HEK293T (cell line): Measurements from ENCODE around the gene AXIN1.

ENCODE experiments used
- CTCF ChIA-PET: fragments of 350-600 bp; formaldehyde crosslinking; extraction: SDS; loops from one replicate; lab custom pipeline; 2021; ENCODE audit warnings: antibody characterized with exemption, inconsistent platforms; lab: Yijun Ruan, JAX
- POLR2A ChIA-PET: fragments of 350-600 bp; formaldehyde crosslinking; extraction: SDS; loops from one replicate; lab custom pipeline; 2020; ENCODE audit warnings: antibody characterized with exemption, inconsistent platforms; lab: Yijun Ruan, JAX
- DNase-seq: peaks from one replicate; pipeline ENCODE4 v3.0.0; 2012; ENCODE audit warnings: mixed read lengths; ENCODE audit errors: extremely low spot score
- ARNT ChIP-seq: fragments of 450-650 bp; IDR thresholded peaks from 2 replicates; pipeline ENCODE4 v1.6.1; 2017; ENCODE audit warnings: mild to moderate bottlenecking
- BHLHE40 ChIP-seq: fragments of 450-650 bp; IDR thresholded peaks from 2 replicates; pipeline ENCODE4 v1.6.1; 2016; ENCODE audit warnings: mild to moderate bottlenecking, moderate library complexity, borderline replicate concordance
- CTBP1 ChIP-seq: fragments of 450-650 bp; IDR thresholded peaks from 2 replicates; pipeline ENCODE4 v1.6.1; 2016; ENCODE audit warnings: borderline replicate concordance
- ELF4 ChIP-seq: fragments of 450-650 bp; IDR thresholded peaks from 2 replicates; pipeline ENCODE4 v1.6.1; 2017; ENCODE audit warnings: antibody characterized with exemption
- FOXA1 ChIP-seq: fragments of 450-650 bp; IDR thresholded peaks from 2 replicates; pipeline ENCODE4 v1.6.1; 2016; ENCODE audit warnings: mild to moderate bottlenecking
- FOXK2 ChIP-seq: fragments of 450-650 bp; IDR thresholded peaks from 2 replicates; pipeline ENCODE4 v1.6.1; 2016; ENCODE audit warnings: mild to moderate bottlenecking
- FOXM1 ChIP-seq: fragments of 450-650 bp; IDR thresholded peaks from 2 replicates; pipeline ENCODE4 v1.6.1; 2017; ENCODE audit warnings: mild to moderate bottlenecking, borderline replicate concordance
- HDGF ChIP-seq: fragments of 450-650 bp; IDR thresholded peaks from 2 replicates; pipeline ENCODE4 v1.6.1; 2017; ENCODE audit warnings: antibody characterized with exemption, borderline replicate concordance
- L3MBTL2 ChIP-seq: fragments of 450-650 bp; conservative IDR thresholded peaks from 2 replicates; pipeline ENCODE4 v1.6.1; 2016; ENCODE audit warnings: mild to moderate bottlenecking
- LEF1 ChIP-seq: fragments of 450-650 bp; IDR thresholded peaks from 2 replicates; pipeline ENCODE4 v1.6.1; 2017; ENCODE audit warnings: mild to moderate bottlenecking, borderline replicate concordance
- NFRKB ChIP-seq: fragments of 450-650 bp; IDR thresholded peaks from 2 replicates; pipeline ENCODE4 v1.6.1; 2016; ENCODE audit warnings: mild to moderate bottlenecking, moderate library complexity
- SP1 ChIP-seq: fragments of 450-650 bp; IDR thresholded peaks from 2 replicates; pipeline ENCODE4 v1.6.1; 2017
- SUZ12 ChIP-seq: fragments of 450-650 bp; IDR thresholded peaks from 2 replicates; pipeline ENCODE4 v1.6.1; 2016; ENCODE audit warnings: mild to moderate bottlenecking
- TARDBP ChIP-seq: fragments of 450-650 bp; IDR thresholded peaks from 2 replicates; pipeline ENCODE4 v1.6.1; 2016
- ZNF384 ChIP-seq: fragments of 450-650 bp; IDR thresholded peaks from 2 replicates; pipeline ENCODE4 v1.6.1; 2016
- TF ChIP-seq, protein P1 (sequence below): fragments of 450-650 bp; IDR thresholded peaks from 2 replicates; pipeline ENCODE4 v1.6.1; 2016

AXIN1 gene

GRCh38 chr16:373848-374615 lies 21.5 kb upstream of the AXIN1 start:
- POLR2A ChIA-PET, result no interaction called here
- DNase-seq, result no peak
- CTCF ChIA-PET, result no interaction called here

GRCh38 chr16:373020-373598 lies 20.6 kb upstream of the AXIN1 start:
- DNase-seq, result no peak
- CTCF ChIA-PET, result no interaction called here
- POLR2A ChIA-PET, result no interaction called here
- TF ChIP-seq FOXK2, result no peak
- TF ChIP-seq, protein P1, sequence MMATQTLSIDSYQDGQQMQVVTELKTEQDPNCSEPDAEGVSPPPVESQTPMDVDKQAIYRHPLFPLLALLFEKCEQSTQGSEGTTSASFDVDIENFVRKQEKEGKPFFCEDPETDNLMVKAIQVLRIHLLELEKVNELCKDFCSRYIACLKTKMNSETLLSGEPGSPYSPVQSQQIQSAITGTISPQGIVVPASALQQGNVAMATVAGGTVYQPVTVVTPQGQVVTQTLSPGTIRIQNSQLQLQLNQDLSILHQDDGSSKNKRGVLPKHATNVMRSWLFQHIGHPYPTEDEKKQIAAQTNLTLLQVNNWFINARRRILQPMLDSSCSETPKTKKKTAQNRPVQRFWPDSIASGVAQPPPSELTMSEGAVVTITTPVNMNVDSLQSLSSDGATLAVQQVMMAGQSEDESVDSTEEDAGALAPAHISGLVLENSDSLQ, result no peak
- TF ChIP-seq BHLHE40, result no peak
- no peak for TF ChIP-seq ZNF384
- no peak for TF ChIP-seq TARDBP
- TF ChIP-seq FOXA1, result no peak
- no peak for TF ChIP-seq ELF4
- TF ChIP-seq ARNT, result no peak
- no peak for TF ChIP-seq L3MBTL2
- TF ChIP-seq CTBP1, result no peak
- TF ChIP-seq SP1, result no peak

More at GRCh38 chr16:373848-374615, 21.5 kb upstream of the AXIN1 start:
- TF ChIP-seq SP1, result no peak
- no peak for TF ChIP-seq FOXA1
- TF ChIP-seq NFRKB, result no peak
- no peak for TF ChIP-seq BHLHE40

GRCh38 chr16:372302-372983 lies 19.9 kb upstream of the AXIN1 start:
- ChIA-PET CTCF (no interaction called here), POLR2A (no interaction called here)
- TF ChIP-seq CTBP1, result no peak
- TF ChIP-seq BHLHE40, result no peak
- no peak for TF ChIP-seq ELF4
- no peak for TF ChIP-seq NFRKB
- TF ChIP-seq TARDBP, result no peak
- TF ChIP-seq L3MBTL2, result no peak

DNA sequence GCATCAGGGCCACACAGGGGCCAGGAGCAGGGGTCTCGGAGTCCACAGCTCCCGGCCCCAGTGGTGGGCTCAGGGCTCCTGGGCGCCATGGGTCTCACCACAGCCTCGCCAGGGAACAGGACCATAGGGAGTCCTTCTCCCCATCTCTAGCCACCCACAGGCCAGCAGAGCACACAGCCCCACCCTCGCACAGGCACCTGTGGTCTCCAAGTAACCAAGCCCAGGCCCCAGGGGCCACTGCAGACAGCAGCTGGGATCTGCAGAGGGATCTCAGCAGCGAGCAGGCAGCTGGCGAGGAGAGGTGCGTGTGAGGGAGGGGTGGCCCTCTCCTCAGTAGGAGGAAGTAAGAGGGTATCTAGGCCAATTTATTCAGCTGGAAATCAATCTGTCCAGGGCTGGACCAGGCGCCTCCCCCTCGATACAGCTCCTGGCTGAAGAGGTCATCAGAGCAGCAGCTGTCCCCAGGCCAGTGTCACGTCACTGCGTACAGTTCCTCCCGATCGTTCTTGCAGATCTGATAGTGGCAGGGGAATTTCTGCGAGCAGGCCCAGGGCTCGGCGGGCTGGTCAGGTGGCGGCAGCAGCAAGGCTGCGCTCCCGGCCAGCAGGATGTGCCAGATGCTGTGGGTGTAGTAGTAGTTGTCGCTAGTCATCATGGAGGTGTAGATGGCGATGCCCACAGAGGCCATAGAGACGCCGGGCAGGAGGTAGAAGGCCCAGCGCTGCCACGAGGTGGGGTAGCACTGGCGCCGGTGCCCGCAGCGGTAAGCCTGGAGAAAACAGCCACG lies 19.2 kb upstream of the AXIN1 start:
- CTCF ChIA-PET, result interaction anchor here (1.6 kb wide), 1 partner anchor 9 kb away, joined by 6 read pairs; no protein-coding TSS in a partner anchor
- no peak for DNase-seq
- POLR2A ChIA-PET, result interaction anchor here (1.6 to 2.2 kb wide), 3 partner anchors 10 to 29 kb away, joined by 4 to 17 read pairs (median 4); partner anchors contain the start of gene PGAP6
- no peak for TF ChIP-seq FOXK2
- no peak for TF ChIP-seq FOXM1
- TF ChIP-seq, protein P1, result no peak
- TF ChIP-seq ELF4, result no peak
- TF ChIP-seq SUZ12, result no peak
- no peak for TF ChIP-seq L3MBTL2
- TF ChIP-seq TARDBP, result no peak
- no peak for TF ChIP-seq ARNT
- TF ChIP-seq ZNF384, result no peak
- TF ChIP-seq NFRKB, result no peak
- no peak for TF ChIP-seq HDGF
- TF ChIP-seq LEF1, result no peak
- no peak for TF ChIP-seq SP1

More at GRCh38 chr16:372302-372983, 19.9 kb upstream of the AXIN1 start:
- DNase-seq, result no peak

- no peak for TF ChIP-seq HDGF
- no peak for DNase-seq
- CTCF ChIA-PET, result interaction anchor here (0.6 to 1.6 kb wide), 3 partner anchors 9 to 14 kb away, joined by 3 to 6 read pairs (median 3); no protein-coding TSS in a partner anchor
- POLR2A ChIA-PET, result interaction anchor here (0.7 to 2.2 kb wide), 5 partner anchors 11 to 31 kb away, joined by 3 to 17 read pairs (median 4); partner anchors contain the start of genes DECR2 and PGAP6
Observed at GRCh38 chr16:370979-371514, 18.5 kb upstream of the AXIN1 start.

- POLR2A ChIA-PET, result interaction anchor here (0.7 to 2.2 kb wide), 6 partner anchors 11 to 136 kb away, joined by 3 to 17 read pairs (median 4); partner anchors contain the start of genes DECR2, FAM234A and PGAP6
- CTCF ChIA-PET, result interaction anchor here (0.8 to 1.6 kb wide), 2 partner anchors 9 to 11 kb away, joined by 3 to 6 read pairs; no protein-coding TSS in a partner anchor
- TF ChIP-seq, protein P1, result peak; percentile 99
- no peak for TF ChIP-seq BHLHE40
- DNase-seq, result peak; percentile 96
Observed at GRCh38 chr16:370443-370842, 17.9 kb upstream of the AXIN1 start, which contains the start of gene MRPL28. Gene MRPL28, minus strand, starts transcription at chr16:370538. Its CDS starts 320 bp downstream, at chr16:370218.
